Stomach (tissue), 9 donors: ENCODE results near the gene FAM234B. TPM values are rescaled to one million over a fixed set of nuclear protein-coding genes. Genes with fewer than 3 reads are reported as not detected.
"Not testable (repeated sequence)": the region's sequence is repeated elsewhere in the genome, so short reads cannot be mapped to it uniquely, and the experiment has no call there.

Experiments
- DNase-seq, 2 donors: peaks; one replicate each; pipeline versions ENCODE4 v3.0.0 to v3.0.0-alpha.2; 2013 to 2019
- H3K27ac ChIP-seq, 5 donors: fragments of 200-600 bp in 4 of 5; sonication (generic) in 4 of 5; one replicate each; pipeline ENCODE4 v1.5.1; 2013 to 2019; ENCODE audit warnings: mild to moderate bottlenecking in 1 of 5, moderate library complexity in 1 of 5
- H3K27me3 ChIP-seq, 3 donors: fragments of 200-600 bp; sonication (generic); one replicate each; pipeline ENCODE4 v1.5.1; 2017 to 2019; ENCODE audit warnings: mixed run types in 1 of 3
- H3K36me3 ChIP-seq, 4 donors: fragments of 200-600 bp; sonication (generic); 1 replicate in 3 of 4; 2 replicates in 1 of 4; pipeline ENCODE4 v1.5.1; 2016 to 2019
- H3K4me1 ChIP-seq, 4 donors: fragments of 200-600 bp; sonication (generic); one replicate each; pipeline ENCODE4 v1.5.1; 2016 to 2019
- H3K4me3 ChIP-seq, 4 donors: fragments of 200-600 bp; sonication (generic) in 3 of 4; one replicate each; pipeline ENCODE4 v1.5.1; 2016 to 2019; ENCODE audit warnings: mild to moderate bottlenecking in 1 of 4
- H3K9me3 ChIP-seq, 4 donors: fragments of 200-600 bp; sonication (generic); one replicate each; pipeline ENCODE4 v1.5.1; 2016 to 2019
- CTCF ChIP-seq, 7 experiments: fragments of 450-650 bp in 4 of 7; fragments of 200-600 bp in 3 of 7; sonication (generic) in 3 of 7; IDR thresholded peaks; one replicate each; pipeline ENCODE4 v1.5.1; 2016 to 2019; ENCODE audit warnings: antibody characterized with exemption in 7 of 7, control low read depth in 2 of 7, mild to moderate bottlenecking in 1 of 7
- EP300 ChIP-seq: sonication (generic); formaldehyde crosslinking; IDR thresholded peaks from one replicate; pipeline ENCODE4 v1.6.1; 2017; ENCODE audit warnings: antibody characterized with exemption
- POLR2A ChIP-seq, 4 donors: fragments of 450-650 bp; IDR thresholded peaks; one replicate each; pipeline ENCODE4 v1.6.1; 2016; ENCODE audit warnings: antibody characterized with exemption in 4 of 4, control low read depth in 2 of 4, mild to moderate bottlenecking in 1 of 4, moderate library complexity in 1 of 4
- POLR2AphosphoS5 ChIP-seq, 3 donors: sonication (generic); formaldehyde crosslinking; IDR thresholded peaks; one replicate each; pipeline ENCODE4 v1.6.1; 2016; ENCODE audit warnings: antibody characterized with exemption in 3 of 3
- WGBS, 5 donors: extraction: QIAGEN DNeasy Blood & Tissue Kit in 3 of 5; methylation state at CpG; one replicate each; pipeline versions ENCODE4 v1.1.5 to v1.1.7; 2013 to 2018; 5-methylcytosine and 5-hydroxymethylcytosine counted together
- intact Hi-C: fragments of 100-400 bp; cut with DNase I; formaldehyde crosslinking; loops from one replicate; pipeline ENCODE4 v1.15.1; 2023; ENCODE audit warnings: low total_unique reads
- polyA plus RNA-seq, 3 donors: library from polyadenylated mRNA; stranded (reverse); fragments of 200-250 nt; gene quantifications; one replicate each; pipeline ENCODE4 v1.2.3, GENCODE V29; 2013
- total RNA-seq, 5 donors: library from RNA; depleted of rRNA; stranded (reverse); fragments of >200 nt; gene quantifications; one replicate each; pipeline versions ENCODE4 v1.1.0 to v1.2.3, GENCODE V29; 2014 to 2016
- donor health status: healthy with polysubstance abuse.
- donor health status: Bipolar disorder and iron deficiency.
- donor health status: healthy.

Gene FAM234B
- total and polyA plus RNA-seq, 8 donors: 0.87 to 6.2 (median 2.5) TPM; not detected in 2

- DNase-seq: no peak
- H3K36me3 ChIP-seq: peaks cover 4 to 67% (median 38%) of the 10 kb centered on the region in 4 donors
- H3K27me3 ChIP-seq: no peaks in the 10 kb centered on the region
- no peak overlapping the region for H3K4me3 ChIP-seq
- no peak overlapping the region for H3K27ac ChIP-seq
- no peaks in the 10 kb centered on the region for H3K9me3 ChIP-seq
- intact Hi-C loops: no loop called here
- TF ChIP-seq EP300 (no peak), POLR2AphosphoS5 (IDR thresholded peaks at IDR 0.05) (no peak), CTCF (IDR thresholded peaks at IDR 0.05) (no peak)
- H3K4me1 ChIP-seq: no peaks in the 10 kb centered on the region
These were observed 30.9 kb downstream of the FAM234B start for GRCh38 chr12:13075118-13075480.

GRCh38 chr12:13075786-13076570 is 31.8 kb downstream of the FAM234B start:
- no peak for DNase-seq
- WGBS, 5 donors: 84 to 95% (median 93%) methylated on average over 12 of the region's 12 CpGs
- intact Hi-C loops: no loop called here

GRCh38 chr12:13079440-13079906 is 35.3 kb downstream of the FAM234B start:
- H3K4me1 ChIP-seq: no peaks in the 10 kb centered on the region
- DNase-seq: peak in 1 of 2 donors; percentile 36
- no peaks in the 10 kb centered on the region for H3K27me3 ChIP-seq
- peaks cover 4 to 53% (median 37%) of the 10 kb centered on the region in 4 donors for H3K36me3 ChIP-seq
- 44 to 69% (median 59%) methylated on average over 8 of the region's 8 CpGs for WGBS, 5 donors
- H3K9me3 ChIP-seq: no peaks in the 10 kb centered on the region
- H3K27ac ChIP-seq: no peak overlapping the region
- intact Hi-C loops: no loop called here
- no peak overlapping the region for H3K4me3 ChIP-seq
- no peak for TF ChIP-seq POLR2AphosphoS5 (IDR thresholded peaks at IDR 0.05)
- TF ChIP-seq POLR2A (IDR thresholded peaks at IDR 0.05): no peak
- TF ChIP-seq EP300: no peak
- TF ChIP-seq CTCF (IDR thresholded peaks at IDR 0.05): no peak

More at GRCh38 chr12:13075786-13076570, 31.8 kb downstream of the FAM234B start:
- no peaks in the 10 kb centered on the region for H3K9me3 ChIP-seq
- H3K4me1 ChIP-seq: no peaks in the 10 kb centered on the region
- no peak overlapping the region for H3K4me3 ChIP-seq
- no peaks in the 10 kb centered on the region for H3K27me3 ChIP-seq
- no peak overlapping the region for H3K27ac ChIP-seq
- no peak for TF ChIP-seq POLR2A (IDR thresholded peaks at IDR 0.05)
- peaks cover 4 to 66% (median 38%) of the 10 kb centered on the region in 4 donors for H3K36me3 ChIP-seq

- Histone ChIP-seq H3K9me3 (no peaks in the 10 kb centered on the region), H3K4me3 (no peak overlapping the region), H3K4me1 (no peaks in the 10 kb centered on the region), H3K27ac (no peak overlapping the region), H3K27me3 (no peaks in the 10 kb centered on the region), H3K36me3 (peaks cover 4 to 50% (median 40%) of the 10 kb centered on the region in 4 donors)
- intact Hi-C loops: loop anchor here (10.0 kb wide), 1 partner anchor 55 kb away; no protein-coding TSS in a partner anchor
- no peak for DNase-seq
- TF ChIP-seq CTCF (IDR thresholded peaks at IDR 0.05): no peak
- no peak for TF ChIP-seq POLR2A (IDR thresholded peaks at IDR 0.05)
- TF ChIP-seq POLR2AphosphoS5 (IDR thresholded peaks at IDR 0.05): no peak
- no peak for TF ChIP-seq EP300
- WGBS, 5 donors: 78 to 86% (median 82%) methylated on average over 3 of the region's 3 CpGs
These were observed 36.1 kb downstream of the FAM234B start for GRCh38 chr12:13080266-13080665.

DNA sequence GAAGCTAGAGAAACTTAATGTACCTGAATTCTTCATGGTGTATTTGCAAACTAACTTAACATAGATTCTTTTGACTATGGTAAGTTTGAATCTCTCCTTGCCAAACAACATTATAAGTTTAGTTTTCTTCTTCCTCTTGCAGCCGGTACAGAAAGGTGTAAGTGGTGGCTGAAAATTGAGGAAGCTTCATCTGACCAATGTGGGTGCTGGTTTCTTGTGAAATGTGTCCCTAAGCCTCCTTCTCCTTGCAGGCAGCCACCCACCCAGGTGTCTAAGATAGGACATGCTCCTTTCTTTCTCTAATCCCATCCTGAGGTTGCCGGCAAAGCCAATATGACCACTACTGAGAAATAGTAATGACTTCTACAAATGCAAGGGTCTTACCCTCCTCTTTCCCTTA is 38.7 kb downstream of the FAM234B start:
- no peaks in the 10 kb centered on the region for H3K27me3 ChIP-seq
- H3K36me3 ChIP-seq: peaks cover 0 to 40% (median 27%) of the 10 kb centered on the region in 4 donors
- H3K4me3 ChIP-seq: no peak overlapping the region
- intact Hi-C loops: loop anchor here (10.0 kb wide), 1 partner anchor 58 kb away; no protein-coding TSS in a partner anchor
- WGBS, 5 donors: 55 to 93% (median 87%) methylated on average over 2 of the region's 2 CpGs
- H3K27ac ChIP-seq: no peak overlapping the region
- no peak for TF ChIP-seq EP300
- TF ChIP-seq POLR2A (IDR thresholded peaks at IDR 0.05): no peak
- TF ChIP-seq POLR2AphosphoS5 (IDR thresholded peaks at IDR 0.05): no peak
- TF ChIP-seq CTCF (IDR thresholded peaks at IDR 0.05): no peak
- no peaks in the 10 kb centered on the region for H3K9me3 ChIP-seq
- H3K4me1 ChIP-seq: no peaks in the 10 kb centered on the region
- DNase-seq: no peak

DNA sequence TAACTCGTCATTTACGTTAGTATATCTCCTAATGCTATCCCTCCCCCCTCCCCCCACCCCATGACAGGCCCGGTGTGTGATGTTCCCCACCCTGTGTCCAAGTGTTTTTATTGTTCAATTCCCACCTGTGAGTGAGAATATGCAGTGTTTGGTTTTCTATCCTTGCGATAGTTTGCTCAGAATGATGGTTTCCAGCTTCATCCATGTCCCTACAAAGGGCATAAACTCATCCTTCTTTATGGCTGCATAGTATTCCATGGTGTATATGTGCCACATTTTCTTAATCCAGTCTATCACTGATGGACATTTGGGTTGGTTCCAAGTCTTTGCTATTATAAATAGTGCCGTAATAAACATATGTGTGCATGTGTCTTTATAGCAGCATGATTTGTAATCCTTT is 39.5 kb downstream of the FAM234B start:
- 91 to 100% (median 92%) methylated on average over 5 of the region's 5 CpGs for WGBS, 5 donors
- H3K4me3 ChIP-seq, H3K4me1 ChIP-seq, H3K27me3 ChIP-seq, H3K9me3 ChIP-seq, DNase-seq, H3K27ac ChIP-seq: not testable (repeated sequence)
- intact Hi-C loops: loop anchor here (10.0 kb wide), 1 partner anchor 59 kb away; no protein-coding TSS in a partner anchor
- peaks cover 0 to 40% (median 27%) of the 10 kb centered on the region in 4 donors for H3K36me3 ChIP-seq
